ENCODE measurements around the gene ADPRM.

DNA sequence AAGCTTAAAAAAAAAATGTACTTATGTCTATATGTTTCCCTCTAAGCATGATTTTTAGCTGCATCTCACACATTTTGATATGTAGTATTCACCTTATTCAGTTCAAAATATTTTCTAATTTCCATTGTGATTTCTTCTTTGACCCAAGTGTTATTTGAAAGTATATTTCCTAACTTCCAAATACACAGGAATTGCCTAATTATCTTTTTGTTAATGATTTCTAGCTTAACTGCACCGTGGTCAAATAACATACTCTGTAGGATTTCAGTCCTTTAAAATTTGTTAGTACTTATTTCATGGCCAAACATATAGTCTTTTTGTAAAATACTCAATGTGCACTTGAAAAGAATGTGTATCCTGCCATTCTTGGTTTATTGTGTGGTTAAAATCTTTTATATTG, 21.2 kb downstream of the ADPRM start:
- TF ChIP-seq MXI1 (IDR thresholded peaks at IDR 0.05; ENCODE audit: low read depth, low read length), result no peak
- no peak for TF ChIP-seq FOXM1 (IDR thresholded peaks at IDR 0.05; ENCODE audit: low read depth)
- TF ChIP-seq, protein P1, sequence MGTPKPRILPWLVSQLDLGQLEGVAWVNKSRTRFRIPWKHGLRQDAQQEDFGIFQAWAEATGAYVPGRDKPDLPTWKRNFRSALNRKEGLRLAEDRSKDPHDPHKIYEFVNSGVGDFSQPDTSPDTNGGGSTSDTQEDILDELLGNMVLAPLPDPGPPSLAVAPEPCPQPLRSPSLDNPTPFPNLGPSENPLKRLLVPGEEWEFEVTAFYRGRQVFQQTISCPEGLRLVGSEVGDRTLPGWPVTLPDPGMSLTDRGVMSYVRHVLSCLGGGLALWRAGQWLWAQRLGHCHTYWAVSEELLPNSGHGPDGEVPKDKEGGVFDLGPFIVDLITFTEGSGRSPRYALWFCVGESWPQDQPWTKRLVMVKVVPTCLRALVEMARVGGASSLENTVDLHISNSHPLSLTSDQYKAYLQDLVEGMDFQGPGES (IDR thresholded peaks at IDR 0.05; ENCODE audit: low read depth, low read length), result no peak
- TF ChIP-seq, protein P2, sequence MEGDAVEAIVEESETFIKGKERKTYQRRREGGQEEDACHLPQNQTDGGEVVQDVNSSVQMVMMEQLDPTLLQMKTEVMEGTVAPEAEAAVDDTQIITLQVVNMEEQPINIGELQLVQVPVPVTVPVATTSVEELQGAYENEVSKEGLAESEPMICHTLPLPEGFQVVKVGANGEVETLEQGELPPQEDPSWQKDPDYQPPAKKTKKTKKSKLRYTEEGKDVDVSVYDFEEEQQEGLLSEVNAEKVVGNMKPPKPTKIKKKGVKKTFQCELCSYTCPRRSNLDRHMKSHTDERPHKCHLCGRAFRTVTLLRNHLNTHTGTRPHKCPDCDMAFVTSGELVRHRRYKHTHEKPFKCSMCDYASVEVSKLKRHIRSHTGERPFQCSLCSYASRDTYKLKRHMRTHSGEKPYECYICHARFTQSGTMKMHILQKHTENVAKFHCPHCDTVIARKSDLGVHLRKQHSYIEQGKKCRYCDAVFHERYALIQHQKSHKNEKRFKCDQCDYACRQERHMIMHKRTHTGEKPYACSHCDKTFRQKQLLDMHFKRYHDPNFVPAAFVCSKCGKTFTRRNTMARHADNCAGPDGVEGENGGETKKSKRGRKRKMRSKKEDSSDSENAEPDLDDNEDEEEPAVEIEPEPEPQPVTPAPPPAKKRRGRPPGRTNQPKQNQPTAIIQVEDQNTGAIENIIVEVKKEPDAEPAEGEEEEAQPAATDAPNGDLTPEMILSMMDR (IDR thresholded peaks at IDR 0.05), result no peak
- TF ChIP-seq RAD21 (IDR thresholded peaks at IDR 0.05; ENCODE audit: low read length), result no peak
- TF ChIP-seq, protein P3, sequence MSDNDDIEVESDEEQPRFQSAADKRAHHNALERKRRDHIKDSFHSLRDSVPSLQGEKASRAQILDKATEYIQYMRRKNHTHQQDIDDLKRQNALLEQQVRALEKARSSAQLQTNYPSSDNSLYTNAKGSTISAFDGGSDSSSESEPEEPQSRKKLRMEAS (IDR thresholded peaks at IDR 0.05; ENCODE audit: low read depth), result no peak
- no peak for TF ChIP-seq JUND (IDR thresholded peaks at IDR 0.05)
- no peak for TF ChIP-seq RXRA (IDR thresholded peaks at IDR 0.05; ENCODE audit: borderline replicate concordance, low read depth)
- no peak for TF ChIP-seq NFIC (IDR thresholded peaks at IDR 0.05; ENCODE audit: borderline replicate concordance)
- TF ChIP-seq, protein P4, sequence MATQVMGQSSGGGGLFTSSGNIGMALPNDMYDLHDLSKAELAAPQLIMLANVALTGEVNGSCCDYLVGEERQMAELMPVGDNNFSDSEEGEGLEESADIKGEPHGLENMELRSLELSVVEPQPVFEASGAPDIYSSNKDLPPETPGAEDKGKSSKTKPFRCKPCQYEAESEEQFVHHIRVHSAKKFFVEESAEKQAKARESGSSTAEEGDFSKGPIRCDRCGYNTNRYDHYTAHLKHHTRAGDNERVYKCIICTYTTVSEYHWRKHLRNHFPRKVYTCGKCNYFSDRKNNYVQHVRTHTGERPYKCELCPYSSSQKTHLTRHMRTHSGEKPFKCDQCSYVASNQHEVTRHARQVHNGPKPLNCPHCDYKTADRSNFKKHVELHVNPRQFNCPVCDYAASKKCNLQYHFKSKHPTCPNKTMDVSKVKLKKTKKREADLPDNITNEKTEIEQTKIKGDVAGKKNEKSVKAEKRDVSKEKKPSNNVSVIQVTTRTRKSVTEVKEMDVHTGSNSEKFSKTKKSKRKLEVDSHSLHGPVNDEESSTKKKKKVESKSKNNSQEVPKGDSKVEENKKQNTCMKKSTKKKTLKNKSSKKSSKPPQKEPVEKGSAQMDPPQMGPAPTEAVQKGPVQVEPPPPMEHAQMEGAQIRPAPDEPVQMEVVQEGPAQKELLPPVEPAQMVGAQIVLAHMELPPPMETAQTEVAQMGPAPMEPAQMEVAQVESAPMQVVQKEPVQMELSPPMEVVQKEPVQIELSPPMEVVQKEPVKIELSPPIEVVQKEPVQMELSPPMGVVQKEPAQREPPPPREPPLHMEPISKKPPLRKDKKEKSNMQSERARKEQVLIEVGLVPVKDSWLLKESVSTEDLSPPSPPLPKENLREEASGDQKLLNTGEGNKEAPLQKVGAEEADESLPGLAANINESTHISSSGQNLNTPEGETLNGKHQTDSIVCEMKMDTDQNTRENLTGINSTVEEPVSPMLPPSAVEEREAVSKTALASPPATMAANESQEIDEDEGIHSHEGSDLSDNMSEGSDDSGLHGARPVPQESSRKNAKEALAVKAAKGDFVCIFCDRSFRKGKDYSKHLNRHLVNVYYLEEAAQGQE (IDR thresholded peaks at IDR 0.05; ENCODE audit: low read depth, low read length), result no peak
- no peak for TF ChIP-seq EP300 (IDR thresholded peaks at IDR 0.05; ENCODE audit: borderline replicate concordance in 1 of 2, low read depth in 1 of 2, low read length in 1 of 2)
- no peak for TF ChIP-seq ELF1 (IDR thresholded peaks at IDR 0.05)
- TF ChIP-seq SIN3A (IDR thresholded peaks at IDR 0.05; ENCODE audit: borderline replicate concordance, low read depth, low read length), result no peak
- TF ChIP-seq FOXJ3 (CRISPR knock-in tag; IDR thresholded peaks at IDR 0.05), result no peak
